PC-9 (cell line): ENCODE data around the gene RALGPS1. TPM values are rescaled to one million over a fixed set of nuclear protein-coding genes. Genes with fewer than 3 reads are reported as not detected.

ENCODE experiments used
- BruUV-seq: library from RNA; stranded (reverse); fragments of 400-500 nt; replicated peaks from 2 replicates; lab custom pipeline; 2021; lab: Mats Ljungman, UMichigan
- CTCF ChIA-PET: fragments of 300-600 bp; sonication (Branson Sonifier 250); formaldehyde crosslinking; loops from one replicate; lab custom pipeline; 2022; ENCODE audit warnings: antibody characterized with exemption; lab: Charles Lee
- POLR2A ChIA-PET: fragments of 300-600 bp; sonication (Branson Sonifier 250); formaldehyde crosslinking; loops from one replicate; lab custom pipeline; 2022; ENCODE audit warnings: antibody characterized with exemption; ENCODE audit not compliant: unreplicated experiment; lab: Charles Lee
- DNase-seq, 2 experiments: peaks; one replicate each; pipeline versions ENCODE4 v3.0.0 to v3.0.0-alpha.2; 2015 to 2022; ENCODE audit warnings: mixed read lengths in 1 of 2
- H2AFZ ChIP-seq: fragments of 200-600 bp; sonication (generic); 2 replicates; pipeline ENCODE4 v1.8.1; 2017; ENCODE audit warnings: antibody characterized with exemption
- H3F3A ChIP-seq: fragments of 200-600 bp; sonication (generic); 2 replicates; pipeline ENCODE4 v1.8.1; 2017; ENCODE audit warnings: antibody characterized with exemption, mild to moderate bottlenecking, low read depth; ENCODE audit not compliant: insufficient read depth
- H3K27ac ChIP-seq: fragments of 200-600 bp; sonication (generic); 2 replicates; pipeline ENCODE4 v1.6.1; 2016; ENCODE audit warnings: mixed run types
- H3K27me3 ChIP-seq: fragments of 200-600 bp; sonication (generic); 2 replicates; pipeline ENCODE4 v1.6.1; 2016; ENCODE audit warnings: low read depth, mixed run types; ENCODE audit not compliant: insufficient read depth
- H3K36me3 ChIP-seq: fragments of 200-600 bp; sonication (generic); 2 replicates; pipeline ENCODE4 v1.6.1; 2016; ENCODE audit warnings: low read depth, mixed run types
- H3K4me1 ChIP-seq: fragments of 200-600 bp; sonication (generic); replicated peaks from 2 replicates; pipeline ENCODE4 v1.6.1; 2016; ENCODE audit warnings: mixed run types; ENCODE audit not compliant: insufficient read depth
- H3K4me2 ChIP-seq: fragments of 200-600 bp; sonication (generic); 2 replicates; pipeline ENCODE4 v1.6.1; 2017; ENCODE audit warnings: mixed run types
- H3K4me3 ChIP-seq: fragments of 200-600 bp; sonication (generic); 2 replicates; pipeline ENCODE4 v1.6.1; 2016; ENCODE audit warnings: mixed run types
- H3K79me2 ChIP-seq: fragments of 200-600 bp; sonication (generic); 2 replicates; pipeline ENCODE4 v1.6.1; 2017; ENCODE audit warnings: low read depth, mixed run types
- H3K9me2 ChIP-seq: fragments of 200-600 bp; sonication (generic); 2 replicates; pipeline ENCODE4 v1.8.1; 2017; ENCODE audit warnings: mild to moderate bottlenecking; ENCODE audit not compliant: insufficient read depth
- H3K9me3 ChIP-seq: fragments of 200-600 bp; sonication (generic); 2 replicates; pipeline ENCODE4 v1.8.1; 2016; ENCODE audit warnings: low read depth; ENCODE audit not compliant: insufficient read depth
- H4K20me1 ChIP-seq: fragments of 200-600 bp; sonication (generic); 2 replicates; pipeline ENCODE4 v1.8.1; 2017; ENCODE audit not compliant: insufficient read depth
- CTCF ChIP-seq: fragments of 200-600 bp; sonication (generic); conservative IDR thresholded peaks from 2 replicates; pipeline ENCODE4 v1.6.1; 2017; ENCODE audit warnings: mixed run types, antibody characterized with exemption, mild to moderate bottlenecking, moderate library complexity
- EZH2 ChIP-seq: fragments of 200-600 bp; sonication (generic); IDR thresholded peaks from 2 replicates; pipeline ENCODE4 v1.8.0; 2017; ENCODE audit warnings: antibody characterized with exemption, low read depth
- intact Hi-C: fragments of 100-400 bp; cut with micrococcal nuclease; formaldehyde crosslinking; loops from one replicate; pipeline ENCODE4 v1.10.0; 2022; ENCODE audit not compliant: unreplicated experiment
- total RNA-seq: library from RNA; stranded (reverse); gene quantifications from 2 replicates; pipeline ENCODE4 v1.2.3, GENCODE V29; 2021

The RALGPS1 gene
- total RNA-seq, 1 experiment from 2014 or later = 23.3 TPM

DNA sequence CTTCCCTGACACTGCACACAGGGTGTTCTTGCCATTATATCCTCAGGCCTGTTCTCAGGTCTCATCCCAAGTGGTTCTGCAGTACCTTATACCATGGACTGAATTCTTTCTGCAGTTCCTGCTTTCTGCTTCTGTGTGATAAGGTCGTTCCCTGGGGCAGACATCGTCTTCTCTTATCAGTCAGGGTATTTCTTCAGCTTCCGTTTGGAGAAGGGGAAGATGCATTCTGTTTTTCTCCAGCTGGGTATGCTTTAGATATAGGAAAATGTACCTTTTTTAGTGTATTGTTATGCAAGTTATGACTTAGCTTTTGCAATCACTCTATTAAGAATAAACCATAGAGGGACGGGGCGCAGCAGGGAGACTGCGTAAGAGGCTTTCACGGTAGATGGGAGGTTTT, 31.1 kb downstream of the RALGPS1 start:
- ChIA-PET POLR2A (no interaction called here), CTCF (no interaction called here)
- intact Hi-C loops = loop anchor here (10.0 kb wide), 2 partner anchors 509 to 649 kb away; partner anchors contain the start of genes LRSAM1 and RPL12
- no peak for TF ChIP-seq CTCF
- no peak for TF ChIP-seq EZH2
- Histone ChIP-seq H3K9me3 (no peaks in the 10 kb centered on the region), H3K4me2 (no peak overlapping the region), H2AFZ (no peak overlapping the region), H4K20me1 (no peaks in the 10 kb centered on the region), H3K4me3 (no peak overlapping the region), H3K9me2 (no peaks in the 10 kb centered on the region), H3F3A (peaks cover 6% of the 10 kb centered on the region; the same call in 1 of the 2 replicates), H3K79me2 (no peaks in the 10 kb centered on the region), H3K36me3 (no peaks in the 10 kb centered on the region), H3K27ac (no peak overlapping the region), H3K27me3 (no peaks in the 10 kb centered on the region), H3K4me1 (0 out of 2 replicates have a peak, but pooled peaks cover 7% of the 10 kb centered on the region)
- BruUV-seq = no TSS peak
- no peak for DNase-seq

DNA sequence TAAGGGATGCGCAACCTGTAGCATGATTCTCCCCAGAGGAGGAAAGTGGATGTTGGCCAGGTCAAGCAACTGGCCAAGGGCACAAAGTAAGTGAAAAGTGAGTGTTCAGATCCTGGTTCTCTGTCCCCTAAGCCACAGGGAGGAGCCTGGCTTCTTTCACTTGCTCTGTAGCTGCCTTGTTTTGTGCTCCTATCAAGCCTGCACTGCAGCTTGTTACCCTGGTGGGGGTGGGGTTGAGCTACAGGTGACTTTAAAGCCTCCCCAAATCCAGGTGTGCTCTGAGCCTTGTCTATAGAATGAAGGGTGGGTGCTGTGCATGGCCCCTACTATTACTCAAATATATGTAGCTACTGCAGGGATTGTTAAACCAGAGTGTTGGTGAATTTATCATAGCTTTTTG, 32.9 kb downstream of the RALGPS1 start:
- H3K27ac ChIP-seq = no peak overlapping the region
- TF ChIP-seq CTCF = peak; percentile 64
- TF ChIP-seq EZH2 = no peak
- no peak overlapping the region for H3K4me2 ChIP-seq
- POLR2A ChIA-PET = interaction anchor here (0.8 kb wide), 1 partner anchor 18 kb away, joined by 6 read pairs; no protein-coding TSS in a partner anchor
- H3K27me3 ChIP-seq = no peaks in the 10 kb centered on the region
- CTCF ChIA-PET = interaction anchor here (0.6 to 1.2 kb wide), 3 partner anchors 251 to 655 kb away, joined by 4 to 7 read pairs (median 6); no protein-coding TSS in a partner anchor
- no peak overlapping the region for H2AFZ ChIP-seq
- BruUV-seq = no TSS peak
- no peaks in the 10 kb centered on the region for H3K9me2 ChIP-seq
- 0 out of 2 replicates have a peak, but pooled peaks cover 7% of the 10 kb centered on the region for H3K4me1 ChIP-seq
- peaks cover 6% of the 10 kb centered on the region; the same call in 1 of the 2 replicates for H3F3A ChIP-seq
- intact Hi-C loops = loop anchor here (1.0 to 10.0 kb wide), 3 partner anchors 252 to 647 kb away; partner anchors contain the start of genes LRSAM1 and RPL12
- H3K79me2 ChIP-seq = no peaks in the 10 kb centered on the region
- peak; percentile 50 to 61 for DNase-seq
- no peaks in the 10 kb centered on the region for H3K36me3 ChIP-seq
- H3K4me3 ChIP-seq = no peak overlapping the region
- H3K9me3 ChIP-seq = no peaks in the 10 kb centered on the region
- H4K20me1 ChIP-seq = no peaks in the 10 kb centered on the region

DNA sequence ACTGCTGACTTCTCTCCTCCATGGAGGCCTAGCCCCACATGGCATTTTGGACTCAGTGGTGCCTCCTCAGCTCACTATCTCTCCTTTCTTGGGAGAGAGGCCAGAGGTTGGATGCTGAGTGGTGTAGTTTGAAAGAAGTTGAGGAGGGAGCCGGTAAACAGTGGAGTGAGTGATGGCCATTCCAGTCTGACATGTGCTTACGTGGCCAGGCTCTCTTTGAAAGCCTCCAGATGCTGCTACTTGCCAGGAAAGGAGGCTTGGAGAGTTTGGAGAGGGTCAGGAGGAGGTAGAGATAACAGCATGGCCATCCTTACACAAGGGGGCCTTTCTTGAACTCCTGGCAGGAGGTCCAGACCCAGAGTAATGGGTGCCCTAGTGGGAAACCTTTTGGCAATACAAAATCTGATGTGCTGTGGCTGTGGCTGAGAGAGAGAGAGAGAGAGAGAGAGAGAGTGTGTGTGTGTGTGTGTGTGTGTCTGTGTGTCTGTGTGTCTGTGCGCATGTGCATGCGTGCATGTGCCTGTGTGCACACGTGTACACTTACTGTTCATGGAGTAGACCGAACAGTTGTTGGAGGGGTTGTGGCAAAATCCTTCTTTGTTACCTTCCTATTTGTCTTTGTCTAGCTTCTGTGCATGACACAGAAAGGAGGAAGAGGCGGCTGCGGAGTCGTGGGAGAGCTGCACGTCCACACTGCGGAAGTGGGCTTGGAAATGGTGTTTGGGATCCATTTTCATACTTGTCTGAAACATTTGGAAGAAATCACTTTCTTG, 37.8 kb downstream of the RALGPS1 start:
- ChIA-PET CTCF (interaction anchor here (0.6 kb wide), 1 partner anchor 604 kb away, joined by 6 read pairs; no protein-coding TSS in a partner anchor), POLR2A (no interaction called here)
- no peak overlapping the region for H2AFZ ChIP-seq
- H3K4me2 ChIP-seq = no peak overlapping the region
- DNase-seq = no peak
- H3K79me2 ChIP-seq = no peaks in the 10 kb centered on the region
- no peaks in the 10 kb centered on the region for H3K27me3 ChIP-seq
- no peaks in the 10 kb centered on the region for H3K36me3 ChIP-seq
- peaks cover 17% of the 10 kb centered on the region for H3K4me1 ChIP-seq
- BruUV-seq = no TSS peak
- TF ChIP-seq CTCF (no peak), EZH2 (no peak)
- no peaks in the 10 kb centered on the region for H4K20me1 ChIP-seq
- no peaks in the 10 kb centered on the region for H3K9me3 ChIP-seq
- peaks cover 14% of the 10 kb centered on the region for H3F3A ChIP-seq
- no peak overlapping the region for H3K4me3 ChIP-seq
- no peaks in the 10 kb centered on the region for H3K9me2 ChIP-seq
- no peak overlapping the region for H3K27ac ChIP-seq
- intact Hi-C loops = no loop called here
